NCI-H187 (cell line): ENCODE data around the gene PSG4.
"Not testable (repeated sequence)": the region's sequence is repeated elsewhere in the genome, so short reads cannot be mapped to it uniquely, and the experiment has no call there.

Experiments used
- DNase-seq, 2 experiments: peaks; one replicate each; lab custom pipeline; 2025; lab: John Stamatoyannopoulos, UW

The PSG4 gene

GRCh38 chr19:43205471-43206105 is at the start of gene PSG4:
Gene PSG4 (minus strand): TSS chr19:43205638. CDS start chr19:43205536, 102 bp downstream.
- not testable (repeated sequence) for DNase-seq

DNA sequence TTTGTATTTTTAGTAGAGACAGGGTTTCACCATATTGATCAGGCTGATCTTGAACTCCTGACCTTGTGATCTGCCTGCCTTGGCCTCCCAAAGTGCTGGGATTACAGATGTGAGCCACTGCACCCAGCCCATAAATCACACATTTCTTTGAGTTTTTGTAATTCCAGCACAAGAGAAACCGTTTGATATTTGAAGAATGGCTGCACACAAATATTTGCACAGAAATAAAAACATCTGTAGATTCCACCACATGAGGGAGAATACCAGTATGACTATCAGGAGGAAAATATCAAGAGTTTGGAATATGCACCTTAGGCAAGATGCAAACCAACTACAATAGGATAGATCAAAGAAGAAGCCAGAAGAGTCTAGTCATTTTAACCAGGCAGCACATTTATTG is 46.0 kb upstream of the PSG4 start:
- not testable (repeated sequence) for DNase-seq

DNA sequence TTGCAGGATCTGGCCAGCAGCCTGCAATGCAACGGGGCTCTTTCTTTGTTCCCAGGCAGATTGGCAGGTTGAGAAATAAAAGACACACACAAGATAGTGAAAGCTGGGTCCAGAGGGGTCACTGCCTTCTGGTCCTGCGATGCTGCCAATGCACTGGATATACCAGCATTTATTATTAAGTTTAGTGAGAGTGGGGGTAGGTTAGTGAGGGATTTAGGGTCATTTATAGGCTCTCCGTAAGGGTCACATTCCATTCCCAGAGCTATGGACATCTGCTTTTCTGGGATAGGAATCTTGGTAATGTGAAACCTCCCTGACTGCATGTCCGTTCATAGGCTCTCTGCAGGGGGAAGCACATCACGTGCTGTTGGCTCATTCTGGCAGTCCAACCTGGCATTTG is 44.9 kb upstream of the PSG4 start:
- DNase-seq: not testable (repeated sequence)

DNA sequence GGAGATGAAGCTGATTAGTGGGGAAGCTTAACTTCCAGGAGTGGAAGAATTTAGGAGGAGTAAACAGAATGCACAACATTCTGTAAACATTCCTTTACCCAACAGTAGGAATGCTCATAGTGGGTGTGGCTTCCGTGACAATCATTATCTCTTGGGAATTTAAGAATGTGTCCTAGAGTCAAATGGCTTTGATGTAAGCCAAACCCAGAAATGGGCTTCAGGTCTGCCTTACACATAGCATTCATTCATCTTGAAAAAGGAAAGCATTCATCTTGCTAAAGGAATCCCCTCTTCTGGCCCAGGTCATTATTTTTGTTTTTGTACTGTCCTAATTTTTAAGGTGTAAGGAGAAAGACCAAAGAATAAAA is 43.2 kb upstream of the PSG4 start:
- DNase-seq: not testable (repeated sequence)

- DNase-seq: not testable (repeated sequence)
Observed at GRCh38 chr19:43247243-43247880, 41.9 kb upstream of the PSG4 start.

GRCh38 chr19:43245848-43246247 is 40.4 kb upstream of the PSG4 start:
- DNase-seq: not testable (repeated sequence)

- DNase-seq: not testable (repeated sequence)
Observed at GRCh38 chr19:43242211-43242610, 36.8 kb upstream of the PSG4 start.

GRCh38 chr19:43238213-43238612 is 32.8 kb upstream of the PSG4 start:
- not testable (repeated sequence) for DNase-seq

DNA sequence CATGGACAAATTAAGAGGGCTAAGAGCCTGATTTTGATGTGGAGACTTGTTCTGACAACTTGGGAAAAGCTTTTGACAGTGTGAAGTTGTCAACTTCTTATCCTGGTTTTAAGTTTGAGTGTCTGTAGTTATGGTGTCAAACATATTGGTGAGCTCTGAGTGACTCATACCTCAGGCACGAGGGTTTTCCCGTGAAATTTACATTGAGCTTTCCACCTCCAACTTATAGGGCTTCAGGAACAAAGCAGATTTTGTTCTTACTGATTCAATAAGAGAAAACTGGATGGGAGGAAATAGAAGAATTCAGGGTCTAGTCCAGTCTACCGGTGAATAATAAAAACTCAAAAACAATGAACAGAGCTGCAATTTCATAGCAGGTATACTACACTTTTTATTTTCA is 30.2 kb upstream of the PSG4 start:
- DNase-seq: not testable (repeated sequence)

DNA sequence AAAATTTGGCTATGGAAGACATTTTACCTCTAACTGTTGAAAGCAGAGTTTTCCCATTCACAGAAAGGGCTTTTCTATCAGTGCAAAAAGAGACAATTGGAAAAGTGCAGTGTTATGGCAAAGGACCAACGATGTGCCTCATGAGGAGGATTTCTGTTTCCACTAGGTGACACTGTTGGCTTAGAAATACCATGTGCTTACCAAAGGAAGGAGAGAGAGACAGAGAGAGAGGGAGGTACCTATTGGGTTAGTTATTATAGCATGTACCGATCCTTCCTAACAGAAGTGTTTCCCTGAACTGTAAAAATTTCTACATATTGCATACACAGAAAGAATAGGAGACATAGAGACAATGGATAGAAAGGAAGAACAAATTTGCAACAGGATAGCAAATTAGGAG is 23.9 kb upstream of the PSG4 start:
- no peak for DNase-seq

- DNase-seq: not testable (repeated sequence)
Observed at GRCh38 chr19:43228730-43229129, 23.3 kb upstream of the PSG4 start.

- not testable (repeated sequence) for DNase-seq
Observed at GRCh38 chr19:43226986-43227385, 21.5 kb upstream of the PSG4 start.

DNA sequence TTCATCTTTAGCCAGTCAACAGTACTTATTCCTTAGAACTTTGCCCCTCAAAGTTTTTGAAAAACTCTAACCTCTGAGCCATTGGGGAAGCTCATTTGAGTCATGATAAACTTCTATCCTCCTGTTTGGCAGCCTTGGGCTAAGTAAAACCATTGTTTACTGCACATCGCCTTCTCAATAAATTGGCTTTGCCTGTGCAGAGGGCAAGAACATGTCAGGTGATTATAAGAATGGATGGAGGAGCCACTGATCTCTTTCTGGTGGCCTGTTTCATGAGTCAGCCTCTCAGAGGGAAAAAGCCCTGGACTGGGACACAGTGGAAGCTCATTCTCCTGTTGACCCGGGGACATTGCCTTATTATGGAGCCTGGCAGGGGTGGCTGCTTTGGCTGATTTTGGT is 19.4 kb upstream of the PSG4 start:
- DNase-seq: no peak

DNA sequence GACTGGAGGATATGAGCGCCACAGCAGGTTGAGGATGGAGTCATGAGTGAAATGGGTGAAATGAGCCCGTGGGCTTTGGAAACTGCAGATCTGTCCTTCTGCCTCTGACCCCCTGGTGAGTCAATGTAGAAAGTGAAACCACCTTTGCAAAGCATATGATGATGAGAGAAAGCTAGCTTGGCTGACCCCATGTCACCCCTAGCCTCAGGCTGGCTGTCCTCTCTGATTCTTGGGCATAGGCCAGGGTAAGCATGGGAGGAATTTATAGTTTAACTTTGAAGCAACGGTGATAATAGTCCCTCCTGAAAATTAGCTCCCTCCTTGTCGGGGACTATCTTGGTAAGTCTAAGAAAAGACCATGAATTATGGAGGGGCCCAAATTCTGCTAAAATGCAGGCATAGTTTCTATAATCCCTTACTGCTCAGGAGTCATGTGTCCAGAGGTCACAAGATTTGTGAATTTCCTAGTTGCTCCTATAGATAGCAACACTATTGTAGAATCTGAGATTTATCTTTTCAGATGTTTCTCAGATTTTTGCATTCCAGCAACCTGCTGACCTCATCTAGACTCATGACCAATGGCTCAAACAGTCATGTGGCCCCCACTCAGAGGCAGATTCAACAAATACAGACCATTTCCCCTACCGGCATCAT is 18.9 kb upstream of the PSG4 start:
- DNase-seq: not testable (repeated sequence)

DNA sequence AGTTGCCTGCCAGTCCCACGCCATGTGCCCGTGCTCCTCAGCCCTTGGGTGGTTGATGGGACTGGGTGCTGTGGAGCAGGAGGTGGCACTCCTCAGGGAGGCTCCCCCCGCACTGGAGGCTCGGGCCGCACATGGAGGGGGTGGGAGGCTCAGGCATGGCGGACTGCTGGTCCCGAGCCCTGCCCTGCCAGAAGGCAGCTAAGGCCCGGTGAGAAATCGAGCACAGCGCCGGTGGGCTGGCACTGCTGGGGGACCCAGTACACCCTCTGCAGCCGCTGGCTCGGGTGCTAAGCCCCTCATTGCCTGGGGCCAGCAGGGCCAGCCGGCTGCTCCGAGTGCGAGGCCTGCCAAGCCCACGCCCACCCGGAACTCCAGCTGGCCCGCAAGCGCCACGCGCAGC is 16.5 kb upstream of the PSG4 start:
- not testable (repeated sequence) for DNase-seq

DNA sequence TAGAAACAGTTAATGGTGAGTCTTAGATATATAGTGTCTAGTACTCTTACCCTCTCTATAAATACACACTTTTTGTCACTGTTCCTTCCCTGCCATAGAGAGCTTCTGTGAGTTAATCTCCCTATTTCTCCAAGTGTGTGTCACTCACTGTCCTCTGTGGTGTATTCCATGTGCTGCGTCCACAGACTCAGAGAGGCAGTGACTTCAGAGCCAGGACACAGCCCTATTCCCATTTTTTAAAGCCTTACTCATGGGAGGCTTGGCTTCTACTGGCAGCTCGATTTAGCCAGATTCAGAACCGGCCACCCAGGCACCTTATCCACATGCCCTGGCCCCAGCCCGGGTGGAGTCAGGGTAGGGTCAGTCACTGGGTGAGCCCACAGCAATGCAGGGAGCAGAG is 13.7 kb upstream of the PSG4 start:
- not testable (repeated sequence) for DNase-seq

- not testable (repeated sequence) for DNase-seq
Observed at GRCh38 chr19:43215881-43216280, 10.4 kb upstream of the PSG4 start.

DNA sequence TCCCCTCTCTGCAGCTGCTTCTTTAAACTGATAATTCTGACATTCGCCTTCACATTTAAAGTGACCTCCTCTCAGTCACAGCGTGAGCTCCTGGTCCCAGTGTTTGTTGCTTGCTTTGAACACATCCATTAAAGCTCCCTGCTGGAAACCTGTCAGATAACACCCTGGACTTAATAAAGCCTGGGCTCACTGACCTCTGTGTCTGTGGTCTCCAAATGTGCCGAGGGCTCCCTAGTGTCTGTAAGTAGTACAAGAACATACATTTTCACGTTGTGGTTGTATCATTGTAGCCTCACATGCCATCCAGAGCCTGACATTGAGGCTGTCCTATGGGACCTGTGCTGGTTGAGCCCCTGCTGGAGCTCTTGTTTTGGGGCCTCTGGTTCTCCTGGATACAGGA is 2.6 kb upstream of the PSG4 start:
- DNase-seq: no peak

DNA sequence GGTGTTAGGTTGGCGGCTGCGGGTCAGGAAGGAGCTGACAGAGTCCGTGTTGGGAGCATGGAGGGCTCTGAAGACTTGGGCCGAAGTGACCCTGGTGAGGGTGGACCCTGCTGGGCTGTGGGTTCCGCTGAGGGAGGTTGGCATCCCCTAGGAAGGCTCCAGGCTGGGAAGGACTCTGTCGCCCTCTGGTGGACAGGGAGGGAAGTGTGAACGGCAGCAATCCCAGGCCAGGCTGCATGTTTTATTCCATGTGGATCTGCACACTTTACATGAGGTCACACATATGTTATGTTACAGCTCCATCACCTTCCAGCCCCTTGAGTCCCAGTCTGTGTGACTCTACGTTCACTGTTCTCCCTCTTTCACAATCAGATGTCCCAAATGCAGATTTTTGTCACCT is 1.7 kb upstream of the PSG4 start:
- not testable (repeated sequence) for DNase-seq

DNA sequence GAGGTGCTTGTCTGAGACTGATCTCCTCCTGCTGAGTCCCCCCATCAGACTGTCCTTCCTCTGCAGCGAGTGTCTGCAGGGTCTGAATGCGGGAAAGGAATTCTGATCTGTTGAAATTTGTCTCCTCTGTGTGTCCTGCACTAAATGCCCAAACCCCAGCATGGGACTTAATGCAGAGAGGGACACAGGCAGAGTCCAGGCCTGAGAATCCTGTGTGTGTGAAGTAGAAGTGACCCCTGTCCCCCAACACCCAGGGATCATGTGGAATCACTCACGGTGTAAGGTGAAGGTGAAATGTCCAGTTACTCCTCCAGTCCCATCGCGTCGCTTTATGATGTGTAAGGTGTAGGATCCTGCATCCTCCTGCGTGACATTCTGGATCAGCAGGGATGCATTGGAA is 1.8 kb downstream of the PSG4 start:
- DNase-seq: not testable (repeated sequence)

GRCh38 chr19:43201891-43202290 is 3.5 kb downstream of the PSG4 start:
- DNase-seq: not testable (repeated sequence)

GRCh38 chr19:43201337-43201801 is 4.1 kb downstream of the PSG4 start:
- DNase-seq: not testable (repeated sequence)
